NCI-H1694 treated with DMSO at 0.1 percent for 48 hours (cell line): ENCODE results near the gene RBM17.
A peak's percentile ranks its signal among the peaks of the same experiment; 100 is the strongest.
"Not testable (repeated sequence)": the region's sequence is repeated elsewhere in the genome, so short reads cannot be mapped to it uniquely, and the experiment has no call there.

Experiments used
- DNase-seq: peaks from one replicate; lab custom pipeline; 2025; lab: John Stamatoyannopoulos, UW

The RBM17 gene

DNA sequence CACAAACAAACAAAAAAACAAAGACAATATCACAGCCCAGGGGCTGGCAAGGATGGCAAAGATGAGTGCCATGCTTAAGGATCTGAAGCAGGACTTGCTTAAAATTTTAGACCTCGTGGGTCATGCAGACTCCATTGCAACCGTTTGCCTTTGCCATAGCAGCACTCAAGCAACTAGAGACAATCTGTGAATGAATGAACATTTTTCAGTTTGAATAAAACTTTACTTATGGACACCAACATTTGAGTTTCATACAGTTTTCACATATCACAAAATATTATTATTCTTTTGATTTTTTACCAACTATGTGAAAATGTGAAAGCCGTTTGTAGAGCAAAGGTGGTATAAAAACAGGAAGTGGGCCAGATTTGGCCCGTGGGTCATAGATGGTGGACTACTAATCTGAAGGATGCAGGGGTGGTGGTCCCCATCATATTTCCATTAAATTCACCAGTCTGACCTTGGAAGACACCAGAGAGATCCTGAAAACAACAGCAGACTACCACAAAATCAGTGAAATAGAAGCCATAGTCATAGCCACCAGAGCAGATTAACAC lies 8.3 kb upstream of the RBM17 start:
- DNase-seq, result no peak

DNA sequence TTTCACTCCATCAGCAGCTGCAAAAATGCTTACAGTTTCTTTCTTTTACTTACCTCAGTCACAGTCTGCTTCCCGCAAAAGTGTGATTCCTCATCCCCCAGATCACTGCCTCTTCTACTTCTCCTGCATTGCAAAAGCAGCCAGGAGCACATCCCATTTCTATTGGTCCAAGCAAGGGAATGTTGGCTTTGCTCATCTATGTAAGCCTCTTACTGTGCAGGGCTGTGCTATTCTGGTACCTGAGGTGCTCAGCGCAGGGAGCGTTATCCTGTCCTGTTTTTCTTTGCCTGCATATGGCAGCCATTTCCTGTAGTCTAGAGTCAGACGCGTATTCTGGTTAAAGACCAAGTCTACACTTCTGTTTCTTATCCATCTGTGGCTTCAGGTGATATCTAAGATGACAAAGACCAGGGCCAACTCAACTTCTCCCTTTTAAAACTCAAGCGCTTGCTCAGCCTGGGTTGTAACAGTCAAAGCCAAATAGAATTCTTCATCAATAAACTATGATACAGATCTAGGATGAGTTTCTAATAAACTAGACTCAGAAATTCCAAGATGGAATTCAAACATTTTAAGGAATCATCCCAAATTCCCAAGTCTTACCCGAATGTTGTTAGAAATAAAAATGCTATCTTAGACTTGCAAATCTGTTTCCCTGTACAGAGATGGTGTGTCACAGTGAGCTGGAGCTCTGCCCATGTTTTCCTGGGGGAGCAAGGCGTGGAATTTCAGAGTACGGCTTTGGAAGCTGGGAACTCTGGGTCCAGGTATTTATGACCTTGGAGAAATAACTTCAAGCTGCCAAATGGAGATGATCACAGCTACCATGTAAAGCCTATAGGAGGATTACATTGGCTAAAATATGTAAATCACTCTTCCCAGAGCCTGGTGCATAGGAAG lies 6.1 kb upstream of the RBM17 start:
- DNase-seq, result no peak

DNA sequence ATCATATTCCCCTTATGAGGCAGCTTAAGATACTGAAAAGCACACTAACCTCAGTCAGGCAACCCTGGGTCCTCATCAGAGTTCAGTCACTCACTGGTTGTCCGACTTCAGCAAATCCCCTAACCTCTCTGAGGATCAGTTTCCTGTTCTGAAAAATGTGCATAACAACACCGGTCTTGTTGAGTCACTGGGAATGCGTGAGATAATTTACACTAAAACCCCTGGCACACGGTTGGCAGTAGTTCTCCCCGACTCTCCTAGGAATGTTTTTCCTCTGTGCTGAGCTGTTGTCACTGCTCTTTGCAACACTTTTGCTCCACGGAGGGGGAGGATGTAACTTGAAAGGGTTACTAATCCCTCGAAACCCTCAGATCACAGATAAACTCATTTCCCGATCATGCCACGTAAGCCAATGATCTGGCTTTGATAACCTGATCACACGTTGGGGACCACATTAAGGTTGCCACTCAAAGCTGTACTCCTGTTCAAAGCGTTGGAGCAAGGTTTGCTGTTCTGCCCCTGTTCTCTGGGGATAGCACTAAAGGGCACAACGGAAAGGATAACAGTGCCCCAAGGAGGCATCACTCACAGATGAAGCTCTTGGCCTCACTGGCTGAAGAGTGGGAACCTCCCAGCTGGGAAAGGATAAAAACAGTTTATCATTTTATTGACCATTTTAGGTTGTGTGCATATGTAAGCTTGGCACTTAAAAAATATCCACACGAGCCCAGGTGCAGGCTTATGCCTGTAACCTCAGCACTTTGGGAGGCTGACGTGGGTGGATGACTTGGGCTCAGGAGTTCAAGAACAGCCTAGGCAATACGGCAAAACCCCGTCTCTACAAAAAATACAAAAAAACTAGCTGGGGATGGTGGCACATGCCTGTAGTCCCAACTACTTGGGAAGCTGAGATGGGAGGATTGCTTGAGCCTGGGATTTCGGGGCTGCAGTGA lies 5.0 kb upstream of the RBM17 start:
- DNase-seq, result no peak

DNA sequence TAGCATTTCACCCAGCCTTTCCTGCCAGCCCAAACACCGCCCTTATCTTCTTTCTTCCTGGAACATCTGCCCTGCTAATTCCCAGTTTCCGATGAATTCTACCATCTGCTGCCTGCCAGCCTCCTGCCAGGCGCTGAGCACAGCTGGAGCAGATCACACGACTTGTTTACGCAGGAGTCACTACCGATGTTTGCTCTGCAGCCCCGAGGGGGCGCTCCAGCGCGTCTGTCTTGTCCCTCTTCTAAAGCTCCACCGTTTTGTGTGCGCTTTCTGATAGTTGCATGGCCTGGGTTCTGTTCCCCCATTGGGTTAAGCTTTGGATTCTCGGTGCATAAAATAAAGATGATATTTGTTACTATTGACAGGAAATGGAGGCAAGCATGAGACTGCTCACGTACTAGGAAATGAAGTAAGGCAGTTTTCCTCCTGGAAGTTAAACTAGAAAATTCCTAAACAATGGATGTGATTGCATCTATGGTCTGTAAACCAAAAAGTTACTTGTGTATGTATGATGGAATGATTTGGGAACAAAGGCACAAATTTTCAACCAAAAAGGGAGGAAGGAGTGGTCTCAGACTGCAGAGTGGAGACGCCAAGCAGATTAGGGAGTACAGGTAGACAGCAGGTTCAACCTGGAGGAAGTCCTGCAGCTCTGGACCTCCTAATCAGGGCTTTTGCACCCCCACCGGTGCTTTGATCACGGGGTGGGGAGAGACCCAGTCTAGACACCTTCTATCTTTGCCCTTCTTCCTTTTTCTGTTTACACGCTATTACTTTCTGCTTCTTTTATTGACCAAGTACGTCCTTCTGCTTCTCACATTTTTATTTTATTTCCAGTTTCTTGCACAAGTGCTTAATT lies 2.2 kb upstream of the RBM17 start:
- peak; percentile 92 for DNase-seq

DNA sequence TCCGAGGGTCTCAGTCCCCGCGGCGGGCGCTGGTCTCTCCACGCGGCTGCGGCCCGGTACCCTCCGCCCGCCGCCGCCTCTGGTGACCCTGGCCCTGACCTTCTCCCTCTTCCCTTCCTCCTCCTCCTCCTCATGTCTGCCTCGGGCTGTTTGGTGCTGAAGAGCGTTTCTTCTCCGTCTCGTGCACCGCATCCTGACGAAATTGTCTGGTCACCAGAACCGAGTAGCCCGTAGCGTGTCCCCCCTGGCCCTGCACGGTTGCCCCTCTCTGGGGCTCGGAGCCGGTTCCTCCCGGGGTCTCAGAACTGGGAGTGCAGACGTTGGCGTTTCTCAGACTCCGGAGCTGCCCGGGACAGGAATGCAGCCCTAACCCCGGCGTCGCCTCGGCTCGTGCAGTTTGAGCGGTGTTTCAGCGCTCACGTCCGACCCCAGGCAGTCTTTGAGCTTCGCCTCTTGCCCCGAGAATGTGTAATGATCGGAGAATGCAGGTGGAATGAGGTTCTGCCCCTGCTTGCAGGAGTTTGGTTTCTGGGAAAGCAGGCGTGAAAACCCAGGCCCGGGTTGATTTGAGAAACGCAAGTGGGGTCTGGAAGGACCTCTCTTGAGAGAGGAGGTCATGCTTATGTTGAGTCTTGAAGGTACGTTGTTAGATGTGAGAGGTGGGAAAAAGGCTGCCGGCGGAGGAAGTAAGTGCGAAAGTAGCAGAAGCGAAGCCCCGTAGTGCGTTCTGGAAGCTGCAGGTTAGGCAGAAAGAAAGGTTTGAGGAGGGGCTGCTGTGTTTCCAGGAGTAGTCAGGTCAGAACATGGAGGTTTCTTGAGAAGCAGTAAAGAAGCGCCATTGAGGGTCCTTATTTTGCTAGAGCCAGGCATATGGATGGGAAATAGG lies 743 bp downstream of the RBM17 start:
- no peak for DNase-seq

DNA sequence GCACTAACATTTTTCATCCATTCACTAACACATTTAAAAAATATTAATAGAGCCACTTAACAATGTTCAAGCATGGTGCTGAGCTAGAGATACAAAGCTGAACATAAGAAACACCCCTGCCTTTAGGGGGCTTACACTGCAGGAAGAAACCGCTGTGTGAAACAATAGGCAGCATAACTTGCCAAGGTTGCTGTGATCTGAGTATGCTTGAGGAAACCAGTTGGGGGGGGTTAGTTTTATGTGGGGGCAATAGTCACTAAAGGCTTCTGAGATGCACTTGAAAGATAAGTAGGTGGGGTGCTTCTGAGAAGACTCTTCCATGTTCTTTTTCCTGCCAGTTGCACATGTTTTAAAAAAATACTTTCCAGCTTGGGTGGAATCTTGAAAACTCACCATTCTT lies 2.8 kb downstream of the RBM17 start:
- DNase-seq, result no peak

DNA sequence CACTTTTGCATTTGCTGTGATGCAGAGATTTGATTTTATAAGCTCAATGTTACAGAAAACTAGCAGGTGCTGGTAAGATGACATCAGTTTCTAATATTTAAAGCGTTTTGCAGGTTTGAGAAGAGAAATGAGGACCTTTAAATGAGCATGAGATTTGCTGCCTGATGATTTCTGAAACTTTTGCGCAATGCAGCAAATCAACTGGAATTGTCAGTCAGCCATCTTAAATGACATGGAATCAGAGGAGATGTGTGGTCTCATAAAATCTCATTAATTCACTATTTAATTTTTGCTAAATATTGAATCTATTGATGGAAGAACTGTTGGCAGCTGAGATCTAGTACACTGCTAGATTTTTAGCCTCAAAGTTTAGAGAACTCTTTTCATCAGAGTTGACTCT lies 3.9 kb downstream of the RBM17 start:
- no peak for DNase-seq

DNA sequence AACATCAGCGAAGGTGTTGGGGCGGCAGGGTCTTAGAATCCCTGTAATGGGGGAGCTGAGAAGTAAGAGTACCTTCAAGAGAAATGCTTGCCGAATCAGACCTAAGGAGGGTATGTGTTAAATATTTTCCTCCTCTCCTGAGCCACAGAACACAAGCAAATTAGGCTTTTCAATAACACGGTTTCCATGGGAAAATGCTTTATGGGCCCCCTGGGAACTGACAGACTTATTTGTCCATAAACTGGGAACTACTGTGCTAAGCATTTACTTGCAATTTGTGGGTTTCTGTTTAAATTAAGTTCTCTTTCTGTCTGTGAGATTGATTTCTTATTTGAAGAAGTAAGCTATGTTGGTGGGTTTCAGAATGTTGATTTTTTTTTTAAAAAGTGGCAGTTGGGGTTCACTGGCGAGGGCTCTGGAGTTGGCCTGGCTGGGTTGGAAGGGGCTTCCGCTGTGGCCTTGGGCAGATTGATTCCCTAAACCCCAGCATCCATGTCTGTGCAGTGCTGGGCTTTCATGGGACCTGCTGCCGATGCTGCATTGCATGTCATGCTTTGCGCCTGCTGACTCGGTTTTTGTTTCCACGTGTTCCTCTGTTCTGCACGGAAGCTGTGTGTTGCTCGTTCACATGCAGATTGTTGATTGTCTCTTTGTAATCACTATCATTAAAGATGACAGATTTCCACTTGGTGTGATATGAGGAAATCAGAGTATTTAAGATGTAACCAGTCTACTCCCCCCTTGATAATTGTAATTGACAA lies 7.2 kb downstream of the RBM17 start:
- no peak for DNase-seq

DNA sequence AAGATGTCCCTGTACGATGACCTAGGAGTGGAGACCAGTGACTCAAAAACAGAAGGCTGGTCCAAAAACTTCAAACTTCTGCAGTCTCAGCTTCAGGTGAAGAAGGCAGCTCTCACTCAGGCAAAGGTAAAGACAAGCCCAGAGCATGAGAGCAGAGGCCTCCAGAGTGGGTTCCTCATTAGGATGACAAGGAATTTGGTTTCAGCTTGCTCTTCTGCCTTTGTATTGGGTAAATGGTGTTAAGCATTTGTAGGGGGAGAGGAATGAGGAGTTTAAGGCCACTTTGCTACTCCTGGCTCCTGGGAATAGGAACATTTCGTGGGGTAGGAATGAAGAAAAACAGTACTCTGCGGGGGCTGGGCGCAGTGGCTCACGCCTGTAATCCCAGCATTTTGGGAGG lies 8.2 kb downstream of the RBM17 start:
- DNase-seq, result no peak

DNA sequence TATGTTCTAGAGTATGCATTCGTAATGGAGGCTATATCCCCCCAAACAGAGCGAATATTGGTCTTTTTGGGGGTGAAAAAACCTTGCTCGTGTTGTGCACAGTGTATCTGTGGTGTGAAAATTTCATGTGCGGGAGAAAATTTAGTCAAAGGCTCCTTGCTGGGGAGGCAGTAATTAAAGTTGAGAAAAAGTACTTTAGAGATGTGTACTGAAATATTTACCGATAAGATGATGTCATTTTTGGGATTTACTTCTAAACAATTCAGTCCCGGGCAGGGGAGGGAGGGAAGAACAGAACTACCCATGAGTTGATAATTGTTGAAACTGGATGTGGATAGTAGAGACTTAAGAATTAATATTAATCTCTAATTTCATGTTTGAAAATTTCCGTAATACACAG lies 9.3 kb downstream of the RBM17 start:
- no peak for DNase-seq

DNA sequence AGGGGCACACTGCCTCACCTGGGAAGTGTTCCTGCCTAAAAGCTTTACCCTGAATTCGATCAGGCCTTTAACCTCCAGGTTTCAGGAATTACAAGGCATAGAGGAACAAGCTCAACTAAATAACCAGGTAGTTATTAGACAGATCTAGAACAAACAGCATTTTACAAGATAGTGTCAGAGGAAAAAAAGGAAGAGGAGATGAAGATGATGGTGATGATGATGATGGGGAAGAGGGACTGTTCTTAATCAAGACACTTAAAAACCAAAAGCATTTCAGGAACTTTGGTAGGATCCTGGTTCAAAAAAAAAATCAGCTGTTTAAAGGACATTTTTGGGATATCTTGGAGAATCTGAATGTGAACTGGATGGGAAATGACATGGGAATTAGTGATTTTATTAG lies 11.5 kb downstream of the RBM17 start:
- DNase-seq, result no peak

DNA sequence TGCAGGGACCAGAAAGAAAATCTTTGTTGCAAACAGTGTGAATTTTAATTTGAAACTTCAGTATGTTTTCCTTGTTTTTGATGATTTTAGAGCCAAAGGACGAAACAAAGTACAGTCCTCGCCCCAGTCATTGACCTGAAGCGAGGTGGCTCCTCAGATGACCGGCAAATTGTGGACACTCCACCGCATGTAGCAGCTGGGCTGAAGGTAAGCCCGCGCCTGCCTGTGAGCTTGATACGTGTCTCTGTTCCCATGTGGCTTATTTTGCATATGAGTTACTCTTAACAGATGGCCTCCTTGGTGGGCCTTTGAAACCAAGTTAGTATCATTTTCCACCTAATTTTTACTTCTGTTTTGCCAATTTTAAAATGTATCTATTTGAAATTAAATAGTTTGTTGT lies 12.3 kb downstream of the RBM17 start:
- no peak for DNase-seq

DNA sequence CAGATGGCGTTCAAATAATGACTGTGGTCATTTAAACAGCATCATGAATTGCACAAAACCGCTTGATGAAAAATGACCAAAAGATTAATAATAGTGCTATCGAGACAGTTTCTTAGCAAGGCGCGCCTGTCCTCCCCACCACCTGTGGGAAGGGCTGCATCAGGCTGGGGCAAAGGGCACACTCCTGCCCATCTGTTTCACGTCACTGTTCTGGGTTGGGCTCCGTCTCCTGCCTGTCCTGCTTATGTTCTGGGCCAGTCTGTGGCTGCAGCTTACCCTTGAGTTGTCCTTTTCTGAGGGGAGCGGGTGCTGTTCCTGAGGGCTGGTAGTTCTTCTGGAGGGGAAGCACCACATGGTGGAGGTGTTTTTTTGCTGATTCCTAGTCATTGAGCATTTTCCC lies 13.3 kb downstream of the RBM17 start:
- DNase-seq, result no peak

DNA sequence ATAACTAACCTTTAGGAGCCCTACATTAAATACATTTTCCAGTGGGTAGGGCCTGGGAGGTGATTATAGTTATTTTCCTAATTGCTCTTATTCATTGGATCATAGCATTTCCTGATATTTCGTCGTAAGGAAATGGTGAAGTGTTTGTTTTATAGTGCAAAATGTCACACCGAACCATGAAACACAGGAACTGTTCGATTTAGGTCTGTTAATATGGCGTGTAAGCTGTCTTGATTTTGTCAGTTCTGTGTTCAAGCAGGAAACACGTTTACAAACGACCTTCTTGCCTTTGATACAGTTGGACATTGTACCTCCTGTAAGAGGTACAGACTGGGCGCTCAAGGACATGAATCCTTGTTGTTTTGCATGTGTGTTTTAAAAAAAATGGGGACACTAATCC lies 14.8 kb downstream of the RBM17 start:
- no peak for DNase-seq

DNA sequence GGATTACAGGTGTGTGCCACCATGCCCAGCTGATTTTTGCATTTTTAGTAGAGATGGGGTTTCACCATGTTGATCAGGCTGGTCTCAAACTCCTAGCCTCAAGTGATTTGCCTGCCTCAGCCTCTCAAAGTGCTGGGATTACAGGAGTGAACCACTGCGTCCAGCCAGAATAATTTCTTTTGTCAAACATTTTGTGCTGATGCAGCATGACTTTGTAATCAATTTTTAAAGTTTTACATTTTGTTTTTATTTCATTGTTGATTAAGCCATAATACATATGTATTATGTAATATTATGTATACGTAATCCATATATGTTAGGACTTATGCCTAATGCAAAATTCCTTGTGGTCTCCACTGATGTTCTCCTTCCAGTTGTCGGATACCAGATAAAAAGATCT lies 18.8 kb downstream of the RBM17 start:
- DNase-seq, result not testable (repeated sequence)

DNA sequence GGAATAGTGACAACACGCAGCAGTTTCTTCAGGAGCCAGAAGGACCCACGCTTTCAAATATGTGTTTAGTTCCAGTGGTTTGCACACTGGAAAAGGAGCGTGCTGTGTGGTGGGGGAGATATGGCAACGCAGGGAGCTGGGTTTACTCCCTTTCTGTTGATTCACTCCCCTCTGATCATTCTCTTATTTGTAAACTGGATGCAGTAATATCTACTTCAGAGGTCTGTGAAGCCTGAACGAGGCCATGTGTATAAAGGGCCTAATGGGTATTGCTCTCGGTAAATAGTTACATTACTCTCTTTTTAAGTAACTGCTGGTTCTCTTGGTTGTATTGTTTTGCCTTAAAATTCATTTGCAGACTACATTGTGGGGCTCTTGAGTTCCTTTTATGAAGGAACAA lies 19.2 kb downstream of the RBM17 start:
- DNase-seq, result no peak

DNA sequence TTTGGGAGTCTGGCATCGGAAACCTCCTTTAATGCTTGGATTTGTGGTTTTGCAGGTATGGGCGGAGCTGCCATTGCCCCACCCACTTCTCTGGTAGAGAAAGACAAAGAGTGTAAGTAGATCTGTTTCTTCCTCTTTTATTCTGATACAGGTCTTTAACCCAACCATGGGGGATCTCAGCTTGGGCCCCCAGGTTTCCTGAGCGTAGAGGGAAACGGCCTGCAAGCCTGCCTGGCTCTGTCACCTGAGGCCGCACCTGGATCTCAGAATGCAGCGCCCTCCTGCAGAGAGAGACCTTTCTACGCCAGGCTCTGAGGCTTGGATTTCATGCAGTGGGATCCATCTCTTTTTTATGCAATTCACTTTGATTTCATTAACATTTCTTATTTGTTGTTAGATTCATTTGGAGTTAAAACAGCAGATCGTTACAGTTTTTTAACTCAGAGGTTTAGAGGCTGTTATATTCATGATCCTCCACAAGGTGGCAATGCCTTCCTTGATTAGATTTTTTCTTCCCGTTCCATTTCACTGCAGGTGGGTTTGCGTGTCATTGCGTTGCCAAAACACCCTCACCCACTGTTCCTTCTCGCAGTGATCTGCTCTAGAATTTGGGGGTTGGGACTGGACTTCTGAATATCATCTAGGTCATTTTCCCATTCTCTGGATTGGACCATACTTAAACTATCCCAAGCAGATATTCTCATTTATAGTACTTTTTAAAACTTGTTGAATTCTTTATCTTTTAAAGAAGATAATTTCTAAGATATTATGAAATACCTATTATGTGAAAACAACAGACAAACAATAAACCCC lies 20.0 kb downstream of the RBM17 start:
- peak; percentile 5 for DNase-seq

DNA sequence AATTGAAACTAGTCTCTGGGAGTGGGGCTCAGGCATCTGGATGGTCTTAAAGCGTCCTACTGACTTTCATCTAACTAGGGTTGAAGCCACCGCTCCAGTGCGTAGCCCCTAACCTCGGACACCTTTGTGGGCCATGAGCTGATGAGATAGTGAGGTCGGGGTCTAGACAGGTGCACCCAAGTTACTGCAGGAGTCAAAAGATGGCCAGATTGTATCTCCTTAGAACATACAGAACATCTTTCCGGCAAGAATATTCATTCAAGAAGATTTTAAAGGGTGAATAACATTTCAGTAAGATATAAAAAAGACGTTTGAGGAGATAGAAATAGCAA lies 20.6 kb downstream of the RBM17 start:
- no peak for DNase-seq

DNA sequence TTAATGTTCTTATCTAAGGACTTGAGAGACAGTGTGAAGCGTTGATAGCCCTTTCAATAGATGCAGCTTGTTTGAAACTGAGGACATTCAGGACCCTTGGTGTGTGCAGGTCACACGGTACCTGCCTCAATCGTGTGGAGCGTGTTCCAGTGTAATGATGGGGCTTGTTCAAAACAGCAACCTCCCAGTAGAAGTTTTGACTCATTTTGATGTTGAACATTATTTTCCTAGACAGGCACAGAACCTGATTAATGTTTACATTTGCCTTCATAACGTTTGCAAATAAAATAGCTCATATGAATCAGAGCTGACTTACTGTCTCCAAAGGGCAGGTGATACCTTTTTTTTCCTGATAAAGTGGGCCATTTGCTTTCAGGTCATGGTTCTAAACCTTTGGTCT lies 21.3 kb downstream of the RBM17 start:
- no peak for DNase-seq
